ENCODE data around the gene FCHO1. TPM values are rescaled to one million over a fixed set of nuclear protein-coding genes. Genes with fewer than 3 reads are reported as not detected.

FCHO1 gene
- total and polyA plus RNA-seq, 2 experiments from 2014 or later, result 18.5 to 42.3 TPM

DNA sequence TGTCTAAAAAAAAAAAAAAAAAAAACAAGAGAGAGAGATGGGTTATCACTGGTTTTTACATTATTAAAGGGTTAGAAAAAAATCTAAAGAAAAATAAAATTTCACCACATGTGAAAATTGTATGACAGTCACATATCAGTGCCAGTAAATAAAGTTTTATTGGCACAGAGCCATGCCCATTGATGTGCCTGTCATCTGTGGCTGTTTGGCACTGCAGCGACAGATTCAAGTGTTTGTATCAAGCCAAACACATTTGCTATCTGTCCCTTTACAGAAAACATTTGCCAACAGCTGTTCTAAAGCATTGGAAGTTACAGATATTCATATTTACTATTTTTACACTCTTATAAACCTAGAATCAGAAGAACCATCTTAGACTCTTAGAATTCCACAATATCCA is 16.3 kb downstream of the FCHO1 start:
- no peak overlapping the region for H3K4me3 ChIP-seq
- no peak for TF ChIP-seq EZH2phosphoT487 (IDR thresholded peaks at IDR 0.05; ENCODE audit: unreplicated experiment)
- TF ChIP-seq JUNB (IDR thresholded peaks at IDR 0.05; ENCODE audit: unreplicated experiment), result no peak
- no peak for TF ChIP-seq ZNF331 (CRISPR knock-in tag; IDR thresholded peaks at IDR 0.05; ENCODE audit: low read depth)
- no peak for TF ChIP-seq REST (IDR thresholded peaks at IDR 0.05; ENCODE audit: unreplicated experiment)
- no peak for TF ChIP-seq STAT1 (IDR thresholded peaks at IDR 0.05; ENCODE audit: unreplicated experiment)
- TF ChIP-seq EZH2 (IDR thresholded peaks at IDR 0.05; ENCODE audit: low read depth, unreplicated experiment), result no peak
- no peak for TF ChIP-seq CREB1 (CRISPR knock-in tag; IDR thresholded peaks at IDR 0.05; ENCODE audit: low read depth)
- TF ChIP-seq NANOG (IDR thresholded peaks at IDR 0.05; ENCODE audit: borderline replicate concordance), result no peak
- no peak for TF ChIP-seq CTCF (conservative IDR thresholded peaks at IDR 0.05; ENCODE audit: low read depth in 2 of 2)
- no peak for TF ChIP-seq POLR2AphosphoS5 (IDR thresholded peaks at IDR 0.05; ENCODE audit: low read depth)
- TF ChIP-seq, protein P1, sequence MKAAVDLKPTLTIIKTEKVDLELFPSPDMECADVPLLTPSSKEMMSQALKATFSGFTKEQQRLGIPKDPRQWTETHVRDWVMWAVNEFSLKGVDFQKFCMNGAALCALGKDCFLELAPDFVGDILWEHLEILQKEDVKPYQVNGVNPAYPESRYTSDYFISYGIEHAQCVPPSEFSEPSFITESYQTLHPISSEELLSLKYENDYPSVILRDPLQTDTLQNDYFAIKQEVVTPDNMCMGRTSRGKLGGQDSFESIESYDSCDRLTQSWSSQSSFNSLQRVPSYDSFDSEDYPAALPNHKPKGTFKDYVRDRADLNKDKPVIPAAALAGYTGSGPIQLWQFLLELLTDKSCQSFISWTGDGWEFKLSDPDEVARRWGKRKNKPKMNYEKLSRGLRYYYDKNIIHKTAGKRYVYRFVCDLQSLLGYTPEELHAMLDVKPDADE (IDR thresholded peaks at IDR 0.05), result no peak
- no peak for TF ChIP-seq ZNF114 (CRISPR knock-in tag; IDR thresholded peaks at IDR 0.05)
- no peak for TF ChIP-seq ZNF462 (CRISPR knock-in tag; IDR thresholded peaks at IDR 0.05)
- H4K20me1 ChIP-seq (replicated peaks; ENCODE audit: insufficient read depth), result no peaks in the 10 kb centered on the region; the same call in 1 of the 2 replicates
- no peaks in the 10 kb centered on the region for H3K4me1 ChIP-seq (ENCODE audit: insufficient read depth)
- no peaks in the 10 kb centered on the region for H3K79me2 ChIP-seq (replicated peaks; ENCODE audit: insufficient read depth)
- H3K27me3 ChIP-seq (ENCODE audit: insufficient read depth), result no peaks in the 10 kb centered on the region
- H2AFZ ChIP-seq, result no peak overlapping the region
- no peak overlapping the region for H3K27ac ChIP-seq (ENCODE audit: low read depth)
- H3K4me2 ChIP-seq, result no peak overlapping the region
- no peaks in the 10 kb centered on the region for H3K9me2 ChIP-seq (ENCODE audit: insufficient read depth)
- H3K27ac Mint-ChIP-seq, result no peak overlapping the region
- H3K27me3 Mint-ChIP-seq (ENCODE audit: insufficient read depth, low read depth, poor library complexity), result peaks cover 9% of the 10 kb centered on the region
- H3K36me3 Mint-ChIP-seq (ENCODE audit: low read depth), result peaks cover 6% of the 10 kb centered on the region
- H3K36me3 ChIP-seq (ENCODE audit: insufficient read depth), result no peaks in the 10 kb centered on the region
- DNase-seq (ENCODE audit: low spot score), result no peak
- H3F3A ChIP-seq (replicated peaks; ENCODE audit: low read depth), result no peaks in the 10 kb centered on the region
- H3K4me1 Mint-ChIP-seq, result peaks cover 3% of the 10 kb centered on the region; the same call in 2 of the 3 replicates
- no peak overlapping the region for H3K4me3 Mint-ChIP-seq
- no peaks in the 10 kb centered on the region for H3K9me3 Mint-ChIP-seq
- ATAC-seq, result no peak

Data from GM23338 (cell line).